SH-SY5Y (cell line): ENCODE measurements around the gene NFATC2IP.

Experiments used
- GATA2 ChIP-seq: IDR thresholded peaks from 2 replicates; pipeline ENCODE4 v1.6.1; 2011; ENCODE audit warnings: mild to moderate bottlenecking, low read depth, low read length
- GATA3 ChIP-seq: IDR thresholded peaks from 2 replicates; pipeline ENCODE4 v1.6.1; 2011; ENCODE audit warnings: low read depth, mild to moderate bottlenecking, low read length, moderate library complexity

- TF ChIP-seq GATA2 (no peak), GATA3 (no peak)
Measured at GRCh38 chr16:28958836-28959235, 8.1 kb downstream of the NFATC2IP start.
